GM10847 (cell line): ENCODE results near the gene PCBP4.

Source experiments
- POLR2A ChIP-seq: IDR thresholded peaks from 2 replicates; pipeline ENCODE4 v1.6.1; 2011; ENCODE audit not compliant: insufficient read length; ENCODE audit errors: extremely low read depth

PCBP4 gene

DNA sequence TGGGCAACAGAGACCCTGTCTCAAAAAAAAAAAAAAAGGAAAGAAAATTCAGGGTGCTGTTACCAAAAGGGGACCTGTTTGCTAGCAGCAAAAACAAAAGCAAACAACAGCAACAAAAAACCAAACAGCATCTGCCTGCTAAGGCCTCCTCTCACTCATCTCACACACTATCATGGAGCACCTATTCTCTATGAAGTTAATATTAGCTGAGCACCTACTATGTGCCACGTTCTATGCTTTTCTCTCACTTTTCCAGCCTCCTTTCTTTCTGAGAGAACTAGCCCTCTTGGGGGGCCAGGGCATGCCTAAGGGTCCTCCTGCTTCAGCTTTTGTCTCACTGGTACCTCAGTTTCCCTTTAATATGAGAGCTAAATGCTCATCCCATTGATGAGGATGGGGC, 12.5 kb downstream of the PCBP4 start:
- TF ChIP-seq POLR2A = no peak

DNA sequence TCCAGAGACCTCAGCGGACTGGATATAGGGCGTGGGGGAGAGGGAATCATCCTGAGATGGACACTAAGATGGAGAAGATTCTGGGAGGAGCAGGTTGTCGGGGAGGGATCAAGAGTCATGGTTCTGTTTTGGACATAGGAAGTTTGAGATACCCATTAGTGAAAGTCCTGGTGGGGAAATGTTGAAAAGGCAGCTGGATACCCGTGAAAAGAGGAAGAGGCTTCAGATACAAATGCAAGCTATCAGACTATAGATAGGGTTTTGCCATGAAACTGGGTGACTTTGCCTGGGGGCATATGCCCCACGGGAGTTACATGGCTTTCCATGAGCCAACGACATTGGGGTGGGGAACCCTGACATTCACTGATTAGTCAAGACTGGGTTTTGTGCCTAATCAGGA, 13.1 kb downstream of the PCBP4 start:
- TF ChIP-seq POLR2A = no peak

DNA sequence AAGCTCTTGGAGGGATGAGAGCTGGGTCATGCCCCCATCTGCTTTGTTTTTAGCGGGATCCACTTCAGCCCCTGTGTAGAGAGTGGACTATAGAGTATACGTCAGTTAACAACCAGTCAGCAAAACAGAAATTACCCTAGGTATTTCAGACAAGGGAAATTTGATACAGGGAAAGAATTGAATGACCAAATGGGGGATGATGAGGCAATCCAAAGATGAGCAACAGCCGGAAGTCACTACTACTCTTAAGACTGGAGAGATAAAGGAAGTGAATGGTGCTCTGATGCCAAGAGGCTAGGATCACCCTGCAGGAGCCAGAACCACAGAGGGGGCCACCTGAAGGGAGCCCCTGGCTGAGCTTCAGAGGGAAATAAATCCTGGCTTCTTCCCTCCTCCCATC, 13.8 kb downstream of the PCBP4 start:
- no peak for TF ChIP-seq POLR2A

DNA sequence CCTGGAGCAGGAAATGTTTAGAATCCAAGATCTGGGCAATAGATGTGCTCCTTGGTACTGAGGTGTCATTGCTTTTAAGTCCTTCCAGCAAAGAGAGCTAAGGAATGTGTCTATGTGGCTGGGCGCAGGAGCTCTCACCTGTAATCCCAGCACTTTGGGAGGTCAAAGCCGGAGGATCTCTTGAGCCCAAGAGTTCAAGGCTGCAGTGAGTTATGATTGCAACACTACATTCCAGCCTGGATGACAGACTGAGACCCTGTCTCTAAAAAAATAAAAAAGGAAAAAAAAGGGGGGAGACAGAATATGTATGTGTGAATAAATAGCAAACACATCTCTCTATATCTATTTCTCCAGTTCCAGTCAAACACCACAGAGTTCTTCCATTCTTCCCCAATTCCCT, 16.4 kb downstream of the PCBP4 start:
- TF ChIP-seq POLR2A = no peak

DNA sequence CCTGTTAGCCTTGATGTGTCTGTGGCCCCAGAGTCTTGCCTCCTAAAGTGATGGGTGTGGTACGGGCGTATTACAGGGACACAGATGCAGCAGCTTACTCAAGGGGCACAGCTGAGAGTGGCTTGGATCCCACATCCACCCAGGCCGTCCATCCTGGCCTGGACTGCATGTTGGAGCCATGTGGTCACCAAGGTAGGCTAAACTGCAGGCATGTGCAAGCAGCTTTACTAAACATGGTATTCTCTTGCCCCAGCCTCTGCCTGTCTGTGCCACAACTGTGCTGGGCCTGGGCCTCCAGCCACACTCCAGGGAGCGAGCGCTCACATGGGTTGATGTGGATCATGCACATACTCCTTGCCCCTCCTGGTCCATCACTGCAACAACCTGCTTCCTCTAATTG, 18.1 kb downstream of the PCBP4 start:
- no peak for TF ChIP-seq POLR2A

DNA sequence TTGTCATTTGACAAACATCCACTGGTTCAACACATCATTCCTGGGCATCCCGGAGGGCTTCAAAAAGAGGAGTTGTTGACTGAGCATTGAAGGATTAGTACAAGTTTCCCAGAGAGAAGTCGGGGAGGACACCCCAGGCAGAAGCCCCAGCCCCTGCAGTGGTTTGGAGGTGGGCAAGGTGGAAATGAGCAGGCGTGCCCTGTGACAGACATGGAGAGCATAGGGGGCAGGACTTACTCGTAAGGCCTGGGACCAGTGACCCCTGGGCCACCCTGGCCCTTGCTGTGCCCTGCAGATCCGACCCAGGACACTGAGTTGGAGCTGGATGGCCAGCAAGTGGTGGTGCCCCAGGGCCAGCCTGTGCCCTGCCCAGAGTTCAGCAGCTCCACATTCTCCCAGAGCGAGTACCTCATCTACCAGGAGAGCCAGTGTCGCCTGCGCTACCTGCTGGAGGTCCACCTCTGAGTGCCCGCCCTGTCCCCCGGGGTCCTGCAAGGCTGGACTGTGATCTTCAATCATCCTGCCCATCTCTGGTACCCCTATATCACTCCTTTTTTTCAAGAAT, 19.2 kb downstream of the PCBP4 start:
- TF ChIP-seq POLR2A = no peak

DNA sequence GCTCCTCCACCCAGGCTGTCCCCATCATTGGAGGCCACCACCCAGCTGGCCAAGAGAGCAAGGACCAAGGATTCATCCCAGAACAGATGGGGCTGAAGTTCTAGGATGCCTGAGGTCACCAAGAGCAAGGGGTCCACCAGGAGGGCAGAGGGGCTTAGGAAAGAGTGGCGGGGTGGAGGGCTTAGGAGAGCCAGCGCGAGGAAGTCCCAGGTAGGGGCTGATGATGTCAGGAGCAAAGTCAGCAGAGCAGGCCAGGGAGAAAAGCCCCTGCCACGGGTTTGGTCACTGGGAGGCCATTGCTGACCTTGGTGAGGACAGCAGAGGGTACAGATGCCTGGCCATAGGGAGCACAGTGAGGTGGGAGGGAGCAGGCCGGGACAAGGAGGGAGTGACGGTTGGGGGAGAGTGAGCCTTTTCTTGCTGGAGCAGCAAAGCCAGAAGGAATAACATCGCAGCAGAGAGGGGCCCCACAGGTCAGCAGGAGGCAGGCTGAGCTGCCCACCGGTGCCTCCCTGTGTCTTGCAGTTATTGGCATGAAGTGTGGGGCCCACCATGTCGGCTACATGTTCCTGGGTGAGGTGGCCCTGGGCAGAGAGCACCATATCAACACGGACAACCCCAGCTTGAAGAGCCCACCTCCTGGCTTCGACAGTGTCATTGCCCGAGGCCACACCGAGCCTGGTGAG, 19.9 kb downstream of the PCBP4 start:
- no peak for TF ChIP-seq POLR2A

DNA sequence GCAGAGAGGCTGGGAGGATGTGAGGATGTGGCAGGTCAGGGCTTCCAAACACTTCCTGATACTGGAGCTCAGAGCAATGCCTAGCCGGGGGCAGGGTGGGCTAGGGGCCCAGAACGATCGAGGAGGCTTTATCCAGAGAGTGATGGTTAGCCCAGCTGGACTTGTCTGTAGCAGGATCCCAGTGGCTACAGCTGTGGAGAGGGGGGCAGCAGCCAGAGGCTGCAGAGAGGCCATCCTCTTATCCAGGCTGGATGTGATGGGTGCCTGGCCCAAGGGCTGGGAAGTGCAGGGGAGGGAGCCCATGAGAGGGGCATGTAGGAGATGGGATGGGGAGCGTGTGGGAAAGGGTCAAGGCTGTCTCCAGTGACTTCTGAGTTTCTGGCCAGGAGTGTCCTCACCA, 20.5 kb downstream of the PCBP4 start:
- TF ChIP-seq POLR2A = no peak

DNA sequence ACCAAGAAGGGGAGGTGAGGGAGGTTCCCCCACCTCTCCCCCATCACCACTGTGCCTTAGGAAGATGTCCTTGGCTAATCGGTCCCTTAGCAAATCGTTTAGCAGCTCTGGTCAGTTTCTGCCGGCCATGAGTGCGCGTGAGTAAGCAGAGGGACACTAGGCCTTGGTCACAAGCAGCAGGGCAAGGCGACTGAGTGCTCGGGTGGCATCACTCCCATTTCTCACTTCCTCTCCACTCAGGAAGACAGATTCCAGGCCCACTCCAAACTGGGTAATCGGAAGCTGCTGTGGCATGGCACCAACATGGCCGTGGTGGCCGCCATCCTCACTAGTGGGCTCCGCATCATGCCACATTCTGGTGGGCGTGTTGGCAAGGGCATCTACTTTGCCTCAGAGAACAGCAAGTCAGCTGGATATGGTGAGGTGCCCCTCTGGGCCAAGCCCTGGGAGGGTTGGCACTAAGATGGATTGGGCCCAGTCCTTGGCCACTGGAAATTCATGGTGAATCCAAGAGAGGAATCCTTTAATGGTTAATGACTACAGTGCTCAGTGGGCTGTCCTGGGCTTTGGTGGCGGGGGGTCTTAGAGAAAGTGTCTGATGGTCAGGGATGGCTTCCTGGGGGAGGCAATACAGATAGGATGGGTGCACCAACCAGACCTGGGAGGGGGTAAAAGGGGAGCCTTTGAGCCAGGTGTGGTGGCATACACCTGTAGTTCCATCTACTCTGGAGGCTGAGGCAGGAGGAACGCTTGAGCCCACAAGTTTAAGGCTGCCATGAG, 21.1 kb downstream of the PCBP4 start:
- TF ChIP-seq POLR2A = no peak

DNA sequence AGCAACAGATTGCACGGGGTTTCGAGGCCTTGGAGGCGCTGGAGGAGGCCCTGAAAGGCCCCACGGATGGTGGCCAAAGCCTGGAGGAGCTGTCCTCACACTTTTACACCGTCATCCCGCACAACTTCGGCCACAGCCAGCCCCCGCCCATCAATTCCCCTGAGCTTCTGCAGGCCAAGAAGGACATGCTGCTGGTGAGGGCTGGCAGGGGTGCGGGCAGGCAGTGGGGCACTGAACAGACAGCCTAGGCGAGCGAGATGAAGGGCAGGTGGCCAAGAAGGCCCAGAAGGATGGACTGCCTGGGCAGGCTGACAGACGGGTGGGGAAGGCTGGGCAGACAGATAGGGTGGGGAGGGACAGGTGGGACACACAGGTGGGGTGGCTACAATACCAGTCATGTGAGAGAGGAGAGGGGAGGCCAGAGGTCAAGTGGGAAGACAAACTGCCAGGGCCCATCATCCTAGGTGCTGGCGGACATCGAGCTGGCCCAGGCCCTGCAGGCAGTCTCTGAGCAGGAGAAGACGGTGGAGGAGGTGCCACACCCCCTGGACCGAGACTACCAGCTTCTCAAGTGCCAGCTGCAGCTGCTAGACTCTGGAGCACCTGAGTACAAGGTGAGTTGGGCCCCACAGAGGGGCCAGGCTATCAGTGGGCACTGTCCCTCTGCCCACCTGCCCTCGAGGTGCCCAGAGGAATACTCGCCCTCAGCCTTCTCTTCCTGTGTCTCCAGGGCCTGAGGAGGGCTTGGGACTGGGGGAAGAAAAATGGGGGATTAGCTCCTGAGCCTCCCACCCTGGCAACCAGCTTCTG, 22.0 kb downstream of the PCBP4 start:
- no peak for TF ChIP-seq POLR2A

DNA sequence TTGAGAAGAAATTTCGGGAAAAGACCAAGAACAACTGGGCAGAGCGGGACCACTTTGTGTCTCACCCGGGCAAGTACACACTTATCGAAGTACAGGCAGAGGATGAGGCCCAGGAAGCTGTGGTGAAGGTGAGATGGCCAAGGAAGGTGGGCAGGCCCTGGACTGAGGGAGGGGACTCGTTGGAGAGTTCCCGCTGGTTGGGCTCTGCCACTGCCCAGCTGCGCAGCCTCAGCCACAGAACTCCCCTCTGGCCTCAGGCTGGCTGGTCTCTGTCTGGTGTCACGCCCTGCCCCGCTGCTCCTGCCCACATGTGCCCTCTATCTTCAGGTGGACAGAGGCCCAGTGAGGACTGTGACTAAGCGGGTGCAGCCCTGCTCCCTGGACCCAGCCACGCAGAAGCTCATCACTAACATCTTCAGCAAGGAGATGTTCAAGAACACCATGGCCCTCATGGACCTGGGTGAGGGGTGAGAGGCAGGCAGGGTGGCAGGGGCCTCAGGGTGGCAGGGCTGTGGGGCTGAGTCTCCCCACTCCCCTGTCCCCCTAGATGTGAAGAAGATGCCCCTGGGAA, 22.7 kb downstream of the PCBP4 start:
- TF ChIP-seq POLR2A = no peak

DNA sequence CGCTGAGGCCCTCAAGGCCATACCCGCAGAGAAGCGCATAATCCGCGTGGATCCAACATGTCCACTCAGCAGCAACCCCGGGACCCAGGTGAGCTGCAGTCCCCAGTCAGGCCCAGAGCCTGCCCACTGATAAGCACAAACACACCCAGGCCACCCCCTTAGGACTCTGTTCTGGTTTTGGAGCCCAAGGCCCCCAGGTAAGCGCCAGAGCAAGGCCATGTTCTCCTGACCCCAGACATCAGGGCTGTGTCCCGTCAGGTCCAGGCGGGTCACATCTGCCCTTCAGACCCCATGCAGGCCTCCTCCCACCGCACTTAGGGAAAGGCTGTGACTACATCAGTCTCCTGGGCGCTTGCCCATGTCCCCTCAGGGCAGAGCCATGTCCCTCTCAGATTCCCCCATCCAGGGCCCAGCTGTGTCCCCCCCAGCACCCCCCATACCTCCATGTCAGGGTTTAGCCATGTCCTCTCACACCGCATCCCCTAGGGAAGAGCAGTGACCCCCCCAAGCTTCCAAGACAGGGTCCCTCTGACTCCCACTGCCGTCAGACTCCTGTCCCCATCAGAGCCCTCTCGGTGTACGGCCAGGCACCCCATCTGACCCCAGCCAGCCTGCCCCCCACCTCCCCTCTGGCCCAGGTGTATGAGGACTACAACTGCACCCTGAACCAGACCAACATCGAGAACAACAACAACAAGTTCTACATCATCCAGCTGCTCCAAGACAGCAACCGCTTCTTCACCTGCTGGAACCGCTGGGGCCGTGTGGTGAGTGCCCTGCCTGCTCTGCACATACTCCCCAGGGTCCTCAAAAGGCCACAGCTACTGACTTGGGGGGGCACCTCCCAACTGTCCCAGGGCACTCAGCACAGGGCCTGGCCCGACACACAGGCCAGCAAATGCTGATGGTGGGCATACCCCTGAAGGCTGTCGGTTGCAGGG, 23.5 kb downstream of the PCBP4 start:
- no peak for TF ChIP-seq POLR2A

DNA sequence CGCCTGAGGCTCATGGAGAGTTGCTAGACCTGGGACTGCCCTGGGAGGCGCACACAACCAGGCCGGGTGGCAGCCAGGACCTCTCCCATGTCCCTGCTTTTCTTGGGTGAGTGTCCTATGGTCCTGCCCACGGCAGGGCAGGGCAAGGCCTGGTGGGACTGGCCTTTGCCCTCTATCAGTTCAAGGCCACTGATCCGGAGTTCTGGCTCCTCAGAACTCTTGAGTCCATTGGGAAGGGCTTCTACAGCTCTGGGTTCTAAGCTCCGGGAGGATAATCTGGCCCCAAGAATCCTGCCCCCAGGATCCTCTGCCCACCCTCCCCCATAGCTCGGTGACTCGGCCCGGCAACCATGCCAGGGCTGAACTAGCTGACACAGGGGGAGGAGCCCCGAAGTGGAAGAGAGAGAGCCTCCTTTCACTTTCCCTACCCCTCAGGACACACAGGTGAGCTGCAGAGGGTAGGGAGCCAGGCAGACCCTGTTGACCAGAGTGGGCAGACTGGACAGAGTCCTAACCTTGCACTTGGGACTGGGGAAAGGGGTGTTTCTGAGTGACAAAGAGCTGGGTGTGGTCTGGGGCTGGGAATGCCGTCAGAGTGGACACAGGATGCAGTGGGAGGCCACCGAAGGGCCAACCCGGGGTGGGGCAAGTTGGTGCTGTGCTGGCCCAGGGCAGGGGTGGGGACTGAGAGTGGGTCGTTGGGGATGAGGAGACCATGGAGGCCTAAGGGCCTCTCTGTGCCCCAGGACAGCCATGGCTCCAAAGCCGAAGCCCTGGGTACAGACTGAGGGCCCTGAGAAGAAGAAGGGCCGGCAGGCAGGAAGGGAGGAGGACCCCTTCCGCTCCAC, 24.4 kb downstream of the PCBP4 start:
- TF ChIP-seq POLR2A = no peak
